Central memory CD8-positive, alpha-beta T cell (primary cell): ENCODE data around the gene TOPORS.
"Not testable (repeated sequence)": the region's sequence is repeated elsewhere in the genome, so short reads cannot be mapped to it uniquely, and the experiment has no call there.

ENCODE experiments used
- ATAC-seq: fragments of 150-1000 bp; cut with Tn5 transposase; replicated peaks from 2 replicates; pipeline ENCODE4 v1.10.0; 2022; ENCODE audit warnings: mild to moderate bottlenecking, moderate FRiP score, moderate number of reproducible peaks; ENCODE audit not compliant: poor library complexity, severe bottlenecking; ENCODE audit errors: extremely low read depth
- DNase-seq, 2 donors: peaks; one replicate each; pipeline ENCODE4 v3.0.0; 2021; ENCODE audit warnings: low spot score in 2 of 2
- H3K27ac Mint-ChIP-seq: one replicate; pipeline ENCODE4 v1.8.0; 2022; ENCODE audit warnings: low read depth, mild to moderate bottlenecking, moderate library complexity, mixed read lengths
- H3K27me3 Mint-ChIP-seq: one replicate; pipeline ENCODE4 v1.8.0; 2022; ENCODE audit warnings: mixed read lengths
- H3K36me3 Mint-ChIP-seq: one replicate; pipeline ENCODE4 v1.8.0; 2022; ENCODE audit warnings: mild to moderate bottlenecking, moderate library complexity, mixed read lengths; ENCODE audit not compliant: insufficient read depth
- H3K4me1 Mint-ChIP-seq: one replicate; pipeline ENCODE4 v1.8.0; 2022; ENCODE audit warnings: mixed read lengths
- H3K4me3 Mint-ChIP-seq: one replicate; pipeline ENCODE4 v1.8.0; 2022; ENCODE audit warnings: mild to moderate bottlenecking, moderate library complexity, mixed read lengths
- H3K9me3 Mint-ChIP-seq: one replicate; pipeline ENCODE4 v1.8.0; 2022; ENCODE audit warnings: mixed read lengths

Gene TOPORS

GRCh38 chr9:32552172-32552872, at the start of gene TOPORS, which contains the start of gene SMIM27:
TSS of gene TOPORS (minus strand) at chr9:32552586. CDS start at chr9:32552436, 150 bp downstream.
TSS of gene SMIM27 (plus strand) at chr9:32552327. CDS start at chr9:32552435, 108 bp downstream.
- Mint-ChIP-seq H3K27me3 (no peaks in the 10 kb centered on the region), H3K4me1 (peaks cover 40% of the 10 kb centered on the region), H3K9me3 (no peaks in the 10 kb centered on the region), H3K4me3 (peak within 1 kb of the TSS; percentile 98), H3K36me3 (peaks cover 26% of the 10 kb centered on the region), H3K27ac (peak within 1 kb of the TSS; percentile 98)
- ATAC-seq (peak; percentile 72), DNase-seq (peak; percentile 74 to 80)

GRCh38 chr9:32599021-32599420, 46.6 kb upstream of the TOPORS start:
- H3K4me1 Mint-ChIP-seq, ATAC-seq, H3K27ac Mint-ChIP-seq, H3K36me3 Mint-ChIP-seq, H3K9me3 Mint-ChIP-seq, H3K4me3 Mint-ChIP-seq, DNase-seq: not testable (repeated sequence)
- peaks cover 31% of the 10 kb centered on the region for H3K27me3 Mint-ChIP-seq

DNA sequence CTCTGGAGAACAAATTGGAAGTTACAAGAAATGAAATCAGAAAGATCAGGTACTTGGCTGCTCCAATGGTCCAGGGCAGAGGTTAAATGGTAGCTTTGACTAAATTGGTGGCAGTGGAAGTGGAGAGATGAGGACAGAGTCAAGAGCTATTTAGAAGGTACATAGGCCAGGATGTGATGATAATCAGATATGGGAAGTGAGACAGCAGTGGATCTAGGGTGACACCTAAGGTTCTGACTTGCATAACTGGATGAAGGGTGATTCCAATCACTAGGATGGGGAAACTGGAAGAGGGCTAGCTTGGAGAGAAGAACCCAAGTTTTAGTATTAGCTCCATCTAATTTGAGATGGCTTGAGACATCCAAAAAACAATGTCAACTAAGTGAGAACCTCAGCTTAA, 44.5 kb upstream of the TOPORS start:
- DNase-seq = no peak
- no peaks in the 10 kb centered on the region for H3K4me1 Mint-ChIP-seq
- H3K4me3 Mint-ChIP-seq = no peak overlapping the region
- ATAC-seq = no peak
- H3K9me3 Mint-ChIP-seq = no peaks in the 10 kb centered on the region
- peaks cover 27% of the 10 kb centered on the region for H3K27me3 Mint-ChIP-seq
- no peak overlapping the region for H3K27ac Mint-ChIP-seq
- no peaks in the 10 kb centered on the region for H3K36me3 Mint-ChIP-seq

GRCh38 chr9:32596096-32596865, 43.9 kb upstream of the TOPORS start:
- Mint-ChIP-seq H3K27me3 (peaks cover 33% of the 10 kb centered on the region), H3K4me1 (no peaks in the 10 kb centered on the region), H3K36me3 (no peaks in the 10 kb centered on the region), H3K9me3 (no peaks in the 10 kb centered on the region), H3K27ac (no peak overlapping the region), H3K4me3 (no peak overlapping the region)
- DNase-seq = no peak
- no peak for ATAC-seq

GRCh38 chr9:32590898-32591297, 38.5 kb upstream of the TOPORS start:
- Mint-ChIP-seq H3K27me3 (peaks cover 60% of the 10 kb centered on the region), H3K9me3 (no peaks in the 10 kb centered on the region), H3K36me3 (no peaks in the 10 kb centered on the region), H3K4me1 (no peaks in the 10 kb centered on the region), H3K4me3 (no peak overlapping the region), H3K27ac (no peak overlapping the region)
- DNase-seq (no peak), ATAC-seq (no peak)

DNA sequence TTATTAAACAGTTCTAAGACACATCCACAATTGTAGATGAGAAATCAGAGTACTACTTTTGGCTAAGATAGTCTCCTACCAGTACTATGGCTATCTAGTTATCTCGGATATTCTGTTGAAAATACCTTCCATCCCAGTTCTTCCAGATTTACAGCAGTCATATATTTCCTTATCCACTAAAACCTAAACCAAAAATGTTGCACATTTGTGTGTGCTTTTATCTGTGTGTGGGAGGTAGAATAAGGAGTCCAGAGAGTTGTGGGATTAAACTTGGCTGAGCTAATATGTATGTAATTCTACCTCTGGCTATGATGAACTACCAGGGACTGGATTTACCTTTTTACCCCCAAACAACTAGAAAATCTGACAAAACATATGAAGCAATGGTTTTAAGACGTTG, 38.1 kb upstream of the TOPORS start:
- Mint-ChIP-seq H3K27me3 (peaks cover 63% of the 10 kb centered on the region), H3K36me3 (no peaks in the 10 kb centered on the region), H3K9me3 (no peaks in the 10 kb centered on the region), H3K4me1 (no peaks in the 10 kb centered on the region), H3K27ac (no peak overlapping the region), H3K4me3 (no peak overlapping the region)
- DNase-seq = no peak
- no peak for ATAC-seq

- Mint-ChIP-seq H3K4me3 (no peak overlapping the region), H3K9me3 (no peaks in the 10 kb centered on the region), H3K27ac (no peak overlapping the region), H3K4me1 (no peaks in the 10 kb centered on the region), H3K36me3 (no peaks in the 10 kb centered on the region), H3K27me3 (peaks cover 68% of the 10 kb centered on the region)
- ATAC-seq (no peak), DNase-seq (no peak)
These were observed 36.8 kb upstream of the TOPORS start for GRCh38 chr9:32589083-32589723.

DNA sequence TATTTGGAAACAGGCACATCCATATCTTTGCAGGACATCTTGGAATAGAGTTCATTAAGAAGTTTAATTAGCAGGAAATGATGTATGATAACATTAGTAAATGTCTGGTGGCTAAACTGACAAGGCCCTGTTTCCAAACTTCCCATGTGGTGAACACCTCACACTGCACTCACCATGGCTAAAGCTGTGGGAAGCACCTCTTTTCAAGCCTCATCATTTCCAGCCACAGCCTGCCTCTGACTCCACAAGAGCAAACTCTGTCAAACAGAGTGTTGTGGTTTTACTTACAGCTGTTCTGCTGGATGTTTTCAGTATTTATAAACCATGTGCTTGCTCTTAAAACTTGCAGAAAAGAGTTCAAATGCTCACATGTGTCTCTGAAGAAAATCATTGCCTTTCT, 35.5 kb upstream of the TOPORS start:
- Mint-ChIP-seq H3K9me3 (no peaks in the 10 kb centered on the region), H3K27ac (no peak overlapping the region), H3K27me3 (peaks cover 68% of the 10 kb centered on the region), H3K4me1 (no peaks in the 10 kb centered on the region), H3K4me3 (no peak overlapping the region), H3K36me3 (no peaks in the 10 kb centered on the region)
- DNase-seq = no peak
- ATAC-seq = no peak

GRCh38 chr9:32584784-32585183, 32.4 kb upstream of the TOPORS start:
- Mint-ChIP-seq H3K36me3 (no peaks in the 10 kb centered on the region), H3K4me3 (no peak overlapping the region), H3K9me3 (no peaks in the 10 kb centered on the region), H3K27me3 (peaks cover 59% of the 10 kb centered on the region), H3K27ac (no peak overlapping the region), H3K4me1 (no peaks in the 10 kb centered on the region)
- ATAC-seq (no peak), DNase-seq (no peak)

DNA sequence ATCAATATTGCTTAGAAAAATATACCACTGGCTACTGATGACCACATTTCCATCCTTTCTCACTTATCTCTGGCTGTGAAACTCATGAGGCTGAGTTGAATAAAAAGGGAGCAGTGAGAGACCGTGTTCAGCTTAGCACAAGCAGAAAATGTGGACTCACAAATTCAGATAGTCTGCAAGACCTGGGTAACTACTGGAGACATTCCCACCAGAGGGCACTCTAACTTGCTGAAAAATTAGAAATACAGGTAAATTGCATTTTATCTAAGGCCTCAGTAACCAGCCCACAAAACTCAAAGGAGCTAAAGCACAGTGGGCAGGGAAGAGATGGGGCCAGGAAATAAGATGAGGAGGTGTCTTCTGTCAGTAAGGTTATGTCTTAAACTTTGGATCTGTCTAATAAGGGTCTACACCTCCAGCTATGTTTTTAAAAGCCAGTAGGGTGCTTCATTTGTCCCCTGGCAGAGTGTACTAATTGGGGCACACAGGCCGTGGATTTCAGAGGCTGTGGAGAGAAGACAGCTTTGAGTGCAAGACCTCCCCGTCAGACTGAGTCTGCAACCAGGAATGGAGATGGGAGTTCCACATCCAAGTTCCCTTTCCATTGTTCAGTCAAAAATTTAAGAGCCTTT, 29.2 kb upstream of the TOPORS start:
- H3K36me3 Mint-ChIP-seq = no peaks in the 10 kb centered on the region
- H3K27ac Mint-ChIP-seq = no peak overlapping the region
- H3K9me3 Mint-ChIP-seq = no peaks in the 10 kb centered on the region
- ATAC-seq (peak; percentile 61), DNase-seq (no peak)
- H3K4me3 Mint-ChIP-seq = no peak overlapping the region
- peaks cover 57% of the 10 kb centered on the region for H3K27me3 Mint-ChIP-seq
- no peaks in the 10 kb centered on the region for H3K4me1 Mint-ChIP-seq

GRCh38 chr9:32580631-32581300, 28.4 kb upstream of the TOPORS start:
- Mint-ChIP-seq H3K9me3 (no peaks in the 10 kb centered on the region), H3K4me1 (no peaks in the 10 kb centered on the region), H3K4me3 (no peak overlapping the region), H3K27me3 (peaks cover 48% of the 10 kb centered on the region), H3K36me3 (no peaks in the 10 kb centered on the region), H3K27ac (no peak overlapping the region)
- ATAC-seq (no peak), DNase-seq (no peak)

DNA sequence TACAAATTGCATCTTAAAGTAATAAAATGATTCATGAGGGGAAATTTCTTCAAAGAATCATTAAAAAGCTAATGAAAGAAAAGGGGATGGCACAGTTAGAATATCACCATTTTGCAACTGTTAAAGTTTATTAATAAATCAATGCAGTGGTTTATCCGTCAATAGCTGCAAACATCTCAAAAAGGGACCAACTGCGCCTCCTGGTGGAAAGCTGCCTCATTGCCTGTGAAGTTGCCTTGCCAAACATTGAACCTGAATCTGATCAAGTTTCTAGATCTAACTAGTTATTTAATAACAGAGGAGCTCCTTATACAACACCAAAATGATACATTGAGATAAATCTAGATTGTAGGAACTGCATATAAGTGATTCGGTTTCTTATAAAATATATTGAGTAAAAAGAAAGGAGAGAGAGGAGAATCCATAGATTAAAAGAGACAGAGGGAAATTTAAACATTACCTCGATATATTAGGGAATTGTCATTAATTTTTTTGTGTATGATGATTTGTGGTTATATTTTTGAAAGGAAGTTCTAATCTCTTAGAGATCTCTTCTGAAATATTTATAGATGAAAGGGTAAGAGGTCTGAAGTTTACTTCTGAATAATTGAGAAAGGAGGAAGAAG, 27.4 kb upstream of the TOPORS start:
- ATAC-seq = peak; percentile 61
- Mint-ChIP-seq H3K4me1 (no peaks in the 10 kb centered on the region), H3K4me3 (no peak overlapping the region), H3K9me3 (no peaks in the 10 kb centered on the region), H3K36me3 (no peaks in the 10 kb centered on the region), H3K27me3 (peaks cover 38% of the 10 kb centered on the region), H3K27ac (no peak overlapping the region)
- peak; percentile 63 to 78 for DNase-seq
